ENCODE results near the gene DSP.

The DSP gene

DNA sequence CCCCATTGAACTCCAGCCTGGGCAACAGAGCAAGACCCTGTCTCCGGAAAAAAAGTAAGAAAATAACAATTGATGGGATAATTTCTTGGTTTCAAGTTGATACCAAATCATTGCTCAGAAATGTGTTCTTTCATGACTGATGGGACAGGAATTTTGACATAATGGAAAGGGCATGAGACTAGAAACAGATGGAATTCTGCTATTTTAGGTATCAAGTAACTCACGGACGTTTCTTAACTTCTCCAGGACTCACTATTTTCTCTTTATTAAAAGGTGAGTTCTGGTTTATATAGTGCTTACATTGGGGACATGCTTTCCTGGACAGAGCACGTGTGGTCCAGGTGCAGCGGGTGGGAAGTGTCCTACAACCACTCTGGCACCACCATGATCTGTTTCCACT, 6.0 kb upstream of the DSP start:
- no peak for DNase-seq (ENCODE audit: low spot score)

DNA sequence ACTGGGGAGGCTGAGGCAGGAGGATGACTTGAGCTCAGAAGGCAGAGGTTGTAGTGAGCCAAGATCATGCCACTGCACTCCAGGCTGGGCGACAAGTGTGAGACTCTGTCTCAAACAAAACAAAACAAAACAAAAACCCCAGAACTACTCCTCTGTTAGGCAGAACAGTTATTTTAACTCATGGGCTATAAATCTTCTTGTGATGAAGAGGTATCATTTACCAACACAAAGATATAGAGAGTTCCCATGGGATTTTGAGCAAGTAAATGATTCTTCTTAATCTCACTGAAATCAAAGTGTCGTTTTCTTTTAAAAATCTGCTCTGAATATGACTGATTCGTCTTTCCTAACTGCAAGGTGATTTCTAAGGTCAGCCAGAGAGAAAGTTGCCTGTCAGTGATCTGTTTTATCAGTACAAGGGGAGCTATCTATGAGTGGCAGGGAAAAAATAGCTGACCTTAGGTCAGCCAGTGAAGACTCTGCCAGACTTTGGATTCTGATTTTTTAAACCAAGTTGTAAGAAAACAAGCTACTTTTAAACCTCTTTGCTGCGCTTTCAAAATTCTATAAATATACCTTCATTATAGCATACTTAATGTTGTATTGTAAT, 3.8 kb upstream of the DSP start:
- no peak for DNase-seq (ENCODE audit: low spot score)

DNA sequence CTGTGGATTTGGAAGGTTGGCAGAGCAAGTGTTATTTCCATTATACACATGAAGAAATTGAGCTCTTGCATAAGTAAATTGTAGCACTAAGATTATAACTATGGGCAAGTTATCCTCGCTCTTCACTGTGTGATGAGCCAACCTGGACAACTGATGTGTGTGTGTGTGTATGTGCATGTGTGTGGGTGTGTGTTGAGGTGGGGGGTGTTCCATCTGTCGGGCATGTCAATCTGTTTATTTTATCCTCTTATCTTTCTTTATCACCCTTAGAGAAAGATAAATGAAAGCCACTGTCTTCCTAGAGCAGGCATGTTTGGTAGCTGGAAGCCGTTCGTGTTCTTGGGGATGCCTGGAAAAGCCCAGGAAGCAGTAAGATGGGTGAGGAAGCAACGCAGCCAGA, 3.0 kb upstream of the DSP start:
- DNase-seq (ENCODE audit: low spot score): no peak

DNA sequence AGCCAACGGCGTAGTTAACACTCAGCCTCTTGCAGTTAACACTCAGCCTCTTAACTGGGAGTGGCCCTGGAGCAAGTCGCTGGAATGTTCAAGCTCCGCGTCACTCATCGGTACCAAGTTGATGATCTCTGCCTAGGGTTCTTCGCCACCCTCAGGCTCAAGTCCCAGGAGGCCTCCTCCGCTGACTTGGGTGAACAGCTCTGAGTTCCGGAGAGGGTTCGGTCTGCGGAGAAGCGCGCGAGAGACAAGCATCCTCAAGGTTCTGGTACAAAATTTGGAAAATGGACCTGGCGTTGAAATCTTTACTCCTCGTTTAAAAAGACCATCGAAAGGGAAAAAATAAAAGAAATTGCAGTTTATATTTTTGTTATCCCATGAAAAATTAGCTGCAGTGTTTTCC, 876 bp upstream of the DSP start:
- no peak for DNase-seq (ENCODE audit: low spot score)

DNA sequence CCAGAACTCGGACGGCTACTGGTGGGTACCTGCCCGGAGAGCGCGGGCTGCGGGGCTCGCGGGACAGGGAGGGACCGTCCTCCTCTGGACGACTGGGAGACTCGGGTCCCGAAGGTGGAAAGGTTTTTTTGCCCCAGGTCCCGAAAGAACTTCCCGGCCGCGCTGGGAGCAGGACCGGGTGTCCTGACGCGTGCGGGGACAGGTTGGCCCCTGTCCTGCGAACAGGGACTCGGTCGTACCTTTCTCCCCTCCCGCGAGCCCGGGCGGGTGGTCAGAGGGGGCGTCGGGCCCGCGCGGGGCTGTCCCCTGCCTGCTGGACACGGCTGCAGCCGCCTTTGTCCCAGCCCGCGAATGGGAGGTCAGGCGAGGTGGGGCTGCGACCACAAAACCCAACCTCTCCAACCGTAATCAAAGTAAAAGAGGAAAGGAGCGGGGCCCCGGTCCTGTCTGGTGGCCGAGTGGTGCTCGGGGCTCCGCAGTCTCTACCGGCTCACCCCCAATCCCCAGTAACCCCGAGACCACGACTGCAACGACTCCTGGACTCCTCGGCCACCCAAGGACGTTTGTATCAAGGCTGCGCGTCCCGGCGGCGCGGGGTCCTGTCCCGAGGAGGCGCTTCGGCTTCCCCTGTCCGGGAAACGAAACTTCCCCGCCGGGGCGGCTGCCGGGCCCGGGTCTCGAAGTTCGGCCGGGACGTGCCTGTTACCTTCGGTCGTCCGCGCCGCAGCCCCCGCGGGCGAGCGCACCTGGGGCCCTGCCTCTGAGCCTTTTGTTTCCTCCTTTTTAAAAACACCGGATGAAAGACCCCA, 798 bp downstream of the DSP start:
- no peak for DNase-seq (ENCODE audit: low spot score)

DNA sequence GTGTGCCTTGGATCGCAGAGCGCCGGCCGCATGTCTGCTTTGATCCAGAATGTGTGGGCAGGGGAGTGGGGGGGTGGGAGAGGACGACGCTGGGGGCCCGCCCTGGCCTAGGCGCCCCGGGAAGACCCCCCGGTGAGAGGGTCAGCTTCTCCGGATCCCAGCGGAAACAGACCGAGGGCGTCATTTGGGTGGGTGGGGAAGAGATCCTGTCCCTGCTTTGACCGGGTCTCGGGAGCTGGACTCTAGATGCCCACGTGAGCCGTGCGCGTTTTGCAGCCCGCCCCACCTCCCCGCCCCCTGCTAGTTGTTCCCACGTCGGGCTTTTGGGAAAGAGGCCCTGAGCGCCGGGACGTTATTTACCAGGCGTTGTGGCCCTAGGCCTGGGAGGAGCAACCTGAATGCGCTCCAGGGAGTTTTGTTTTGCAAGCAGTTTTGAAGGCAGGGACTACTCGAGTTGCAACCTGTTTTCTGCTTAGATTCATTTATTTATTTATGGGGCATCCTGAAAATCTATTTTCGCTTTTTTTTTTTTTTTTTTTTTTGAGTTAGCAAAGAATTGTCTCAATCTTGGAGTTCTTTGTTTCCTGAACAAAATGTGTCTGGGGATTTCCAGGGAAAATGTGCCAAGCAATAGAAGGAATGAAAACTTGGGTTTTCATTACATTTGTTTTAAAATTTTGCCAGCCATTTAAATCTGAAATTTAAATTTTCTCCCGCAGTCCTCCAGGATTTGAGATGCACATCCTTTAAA, 1.6 kb downstream of the DSP start:
- DNase-seq (ENCODE audit: low spot score): no peak

DNA sequence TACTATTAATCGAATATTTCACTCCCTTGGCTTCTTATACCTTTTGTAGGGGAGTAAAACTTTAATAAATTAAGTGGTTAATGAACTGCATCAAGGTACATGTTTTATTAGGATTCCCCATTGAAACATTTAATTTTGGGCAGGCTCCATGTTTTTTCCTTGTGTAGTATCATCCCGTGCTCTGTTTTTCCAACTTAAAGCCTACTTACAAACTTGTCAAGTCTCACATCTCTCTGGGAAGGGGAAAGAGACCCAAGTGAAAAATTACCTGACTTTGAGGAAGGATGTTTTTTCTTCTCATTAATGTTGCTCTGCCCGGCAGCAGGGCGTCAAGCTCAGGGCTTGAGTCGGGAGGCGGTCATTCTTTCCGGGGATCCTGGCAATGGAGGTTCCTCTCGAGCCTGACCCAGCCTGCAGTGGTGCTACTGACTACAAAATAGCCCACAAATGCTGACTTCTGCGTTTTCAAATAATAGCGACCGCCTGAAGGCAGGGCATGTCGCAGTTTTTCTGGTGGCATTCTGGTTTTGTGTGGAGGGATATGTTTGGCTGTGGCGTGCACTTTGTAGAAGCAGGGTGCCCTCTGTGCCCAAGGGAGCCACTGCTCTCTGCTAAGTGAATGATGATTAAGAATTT, 2.4 kb downstream of the DSP start:
- DNase-seq (ENCODE audit: low spot score): no peak

DNA sequence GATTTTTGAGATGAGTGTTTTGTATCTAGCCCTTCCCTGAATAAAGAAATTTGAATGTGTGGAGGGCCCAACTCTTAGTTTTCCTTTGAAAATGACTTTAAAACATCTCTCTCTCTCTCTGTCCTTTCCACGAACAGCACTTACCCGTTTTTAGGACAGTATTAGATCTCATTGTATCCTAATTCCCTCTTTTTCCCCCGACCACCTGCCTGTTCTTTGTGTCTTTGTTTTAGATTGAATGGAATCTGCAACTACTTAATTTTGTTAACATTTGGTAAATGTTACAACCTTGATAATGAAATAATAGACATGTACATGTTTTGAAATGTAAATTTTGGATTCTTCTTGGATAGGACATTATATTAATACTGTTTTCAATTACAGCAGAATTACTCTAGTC, 3.1 kb downstream of the DSP start:
- no peak for DNase-seq (ENCODE audit: low spot score)

DNA sequence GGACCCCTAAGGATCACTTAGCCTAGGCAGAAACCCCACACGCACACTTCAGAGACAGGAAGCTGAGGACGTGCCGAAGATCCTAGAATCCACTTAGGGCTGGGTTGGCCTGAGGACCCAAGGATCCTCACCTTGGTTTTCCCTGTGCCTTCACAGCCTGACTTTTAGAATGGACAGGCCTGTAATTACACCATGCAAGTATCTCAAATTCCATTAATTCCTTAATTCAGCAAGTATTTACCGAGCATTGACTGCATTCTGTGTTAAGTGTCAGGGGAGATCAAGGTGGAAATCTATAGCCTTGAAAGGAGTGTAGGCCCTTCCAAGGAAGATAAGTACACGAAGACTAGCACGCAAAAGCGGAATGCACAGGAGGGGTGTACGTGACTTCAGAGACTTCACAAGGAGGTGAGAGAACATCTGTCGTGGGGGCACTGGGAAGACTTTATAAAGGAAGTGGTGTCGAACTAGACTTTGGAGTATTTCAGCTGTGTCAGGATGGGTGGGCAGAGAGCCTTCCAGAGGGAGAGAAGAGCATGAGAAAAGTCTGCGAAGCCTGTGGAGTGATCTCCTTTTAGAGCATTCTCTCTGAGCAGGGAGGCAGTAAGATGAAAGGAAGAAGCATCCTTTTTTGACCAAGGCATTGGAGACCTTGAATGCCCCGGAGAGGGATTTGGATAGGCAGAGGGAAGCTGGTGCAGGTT, 4.0 kb downstream of the DSP start:
- DNase-seq (ENCODE audit: low spot score): no peak

DNA sequence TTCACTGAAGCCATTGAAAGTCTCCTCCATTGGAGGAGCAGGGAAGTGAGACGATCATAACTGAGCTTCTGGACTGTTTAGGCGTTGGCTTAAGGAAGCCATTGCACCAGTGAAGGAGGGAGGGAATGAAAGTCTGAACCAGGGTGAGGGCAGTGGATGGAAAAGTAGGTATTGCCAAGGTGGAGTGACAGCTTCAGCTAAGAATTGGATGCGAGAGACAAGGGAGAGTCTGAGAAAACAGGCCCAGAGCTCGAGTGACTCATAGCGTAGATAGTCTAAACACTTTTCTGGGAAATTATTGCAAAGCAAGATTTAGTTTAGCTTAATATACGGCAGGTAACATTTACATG, 4.5 kb downstream of the DSP start:
- DNase-seq (ENCODE audit: low spot score): no peak

DNA sequence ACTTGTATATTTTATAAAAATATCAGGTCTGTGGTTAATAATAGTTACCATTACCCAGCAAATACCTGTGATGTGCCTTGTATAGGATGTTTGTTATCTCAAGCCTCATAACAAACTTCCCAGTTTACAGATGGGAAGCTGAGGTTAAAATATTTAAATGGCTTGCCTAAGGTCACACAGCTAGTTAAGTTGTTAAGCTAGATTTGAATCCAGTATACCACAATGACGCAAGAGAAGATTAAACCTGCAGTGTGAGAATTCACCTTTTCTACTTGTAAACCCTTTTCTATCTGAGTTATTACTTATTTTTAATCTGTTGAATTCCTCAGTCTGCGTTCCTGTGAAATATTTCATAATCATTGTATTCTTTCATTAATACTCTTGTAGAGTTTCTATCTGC, 4.9 kb downstream of the DSP start:
- DNase-seq (ENCODE audit: low spot score): no peak

DNA sequence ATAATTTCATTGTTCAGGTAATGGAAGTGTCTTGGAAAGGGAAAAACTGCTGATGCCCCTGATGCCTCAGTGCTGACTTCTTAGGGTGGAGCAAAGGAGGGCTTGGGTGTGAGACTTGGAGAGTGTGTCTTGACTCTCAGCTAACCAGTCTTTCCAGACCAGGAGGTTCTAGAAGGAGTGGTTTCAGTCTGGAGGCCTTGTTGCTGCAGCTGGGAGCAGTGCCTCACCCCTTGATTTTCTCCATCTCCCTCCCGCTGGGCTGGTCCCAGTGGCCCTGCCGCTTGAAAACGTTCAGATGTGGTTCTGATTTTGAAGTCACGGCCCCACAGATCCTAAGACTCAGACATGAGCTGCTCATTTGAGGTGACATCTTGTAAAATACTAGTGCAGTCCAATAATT, 5.4 kb downstream of the DSP start:
- DNase-seq (ENCODE audit: low spot score): no peak

DNA sequence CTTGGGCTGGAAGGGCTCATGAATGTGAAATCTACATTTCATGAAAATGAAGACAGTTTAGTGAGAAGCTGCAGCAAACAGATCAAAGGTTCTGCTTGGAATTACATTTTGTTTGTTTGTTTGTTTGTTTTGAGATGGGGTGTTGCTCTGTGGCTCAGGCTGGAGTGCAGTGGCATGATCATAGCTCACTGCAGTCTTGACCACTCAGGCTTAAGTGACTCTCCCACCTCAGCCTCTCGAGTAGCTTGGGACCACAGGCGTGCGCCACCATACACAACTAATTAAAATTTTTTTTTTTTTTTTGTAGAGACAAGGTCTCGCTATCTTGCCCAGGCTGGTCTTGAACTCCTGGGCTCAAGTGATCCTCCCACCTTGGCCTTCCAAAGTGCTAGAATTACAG, 5.8 kb downstream of the DSP start:
- no peak for DNase-seq (ENCODE audit: low spot score)

DNA sequence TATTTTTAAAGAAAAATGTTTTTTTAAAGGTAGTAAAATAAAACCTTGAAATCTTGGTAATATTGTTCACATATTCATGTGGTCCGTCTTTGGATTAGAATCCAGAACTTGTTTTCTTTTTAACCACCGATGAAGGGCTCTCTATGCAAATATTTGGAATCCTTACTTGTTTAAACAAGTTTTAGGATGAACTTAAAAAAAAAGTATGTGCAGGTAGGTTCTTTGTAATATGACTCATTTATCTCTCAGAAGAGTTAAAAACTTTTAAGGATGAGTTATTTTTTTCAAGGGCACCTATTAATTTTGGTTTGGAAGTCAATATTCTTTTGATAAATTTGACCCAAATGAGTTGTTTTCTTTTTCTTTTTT, 8.9 kb downstream of the DSP start:
- DNase-seq (ENCODE audit: low spot score): no peak

DNA sequence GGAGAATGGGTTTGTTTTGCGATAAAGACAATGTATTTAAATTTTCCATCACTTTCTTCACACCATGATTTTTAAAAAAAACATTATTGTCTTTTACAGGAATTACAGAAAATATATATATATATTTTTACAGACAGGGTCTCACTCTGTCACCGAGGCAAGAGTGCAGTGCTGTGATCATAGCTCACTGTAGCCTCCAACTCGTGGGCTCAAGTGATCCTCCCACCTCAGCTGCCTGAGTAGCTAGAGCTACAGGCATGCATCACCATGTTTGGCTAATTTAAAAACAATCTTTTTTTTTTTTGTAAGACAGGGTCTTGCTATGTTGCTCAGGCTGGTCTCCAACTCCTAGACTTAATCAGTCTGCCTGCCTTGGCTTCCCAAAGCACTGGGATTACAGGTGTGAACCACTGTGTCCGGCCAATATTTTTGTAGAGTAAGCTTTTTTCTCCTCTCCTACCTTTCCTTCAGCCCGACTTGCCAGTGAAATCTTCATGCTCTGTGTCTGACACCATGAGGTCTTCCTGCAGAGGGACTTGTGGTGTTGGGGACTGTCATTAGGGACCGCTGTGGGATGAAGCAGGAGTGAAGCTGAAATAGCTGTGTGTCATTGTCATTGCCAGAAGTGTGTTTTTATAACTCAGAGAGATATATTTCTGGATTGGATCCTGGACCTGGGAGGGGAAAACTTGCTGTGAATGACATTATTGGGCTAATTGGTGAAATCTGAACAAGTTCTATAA, 13.2 kb downstream of the DSP start:
- no peak for DNase-seq (ENCODE audit: low spot score)

DNA sequence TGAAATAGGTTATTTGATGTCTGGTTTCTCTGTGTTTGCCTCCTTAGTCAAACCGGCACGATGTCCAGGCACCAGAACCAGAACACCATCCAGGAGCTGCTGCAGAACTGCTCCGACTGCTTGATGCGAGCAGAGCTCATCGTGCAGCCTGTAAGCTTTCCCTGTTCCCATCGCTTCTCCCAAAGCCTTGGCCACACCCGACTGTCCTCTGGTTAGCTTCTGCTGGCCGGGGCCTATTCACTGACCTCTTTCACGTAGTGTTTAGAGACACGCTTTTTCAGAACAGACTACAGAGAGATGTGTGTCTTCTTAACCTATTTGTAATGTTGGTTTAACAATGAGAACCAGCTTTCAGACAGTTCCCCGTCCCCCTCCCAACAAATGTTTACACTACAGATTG, 14.2 kb downstream of the DSP start:
- no peak for DNase-seq (ENCODE audit: low spot score)

DNA sequence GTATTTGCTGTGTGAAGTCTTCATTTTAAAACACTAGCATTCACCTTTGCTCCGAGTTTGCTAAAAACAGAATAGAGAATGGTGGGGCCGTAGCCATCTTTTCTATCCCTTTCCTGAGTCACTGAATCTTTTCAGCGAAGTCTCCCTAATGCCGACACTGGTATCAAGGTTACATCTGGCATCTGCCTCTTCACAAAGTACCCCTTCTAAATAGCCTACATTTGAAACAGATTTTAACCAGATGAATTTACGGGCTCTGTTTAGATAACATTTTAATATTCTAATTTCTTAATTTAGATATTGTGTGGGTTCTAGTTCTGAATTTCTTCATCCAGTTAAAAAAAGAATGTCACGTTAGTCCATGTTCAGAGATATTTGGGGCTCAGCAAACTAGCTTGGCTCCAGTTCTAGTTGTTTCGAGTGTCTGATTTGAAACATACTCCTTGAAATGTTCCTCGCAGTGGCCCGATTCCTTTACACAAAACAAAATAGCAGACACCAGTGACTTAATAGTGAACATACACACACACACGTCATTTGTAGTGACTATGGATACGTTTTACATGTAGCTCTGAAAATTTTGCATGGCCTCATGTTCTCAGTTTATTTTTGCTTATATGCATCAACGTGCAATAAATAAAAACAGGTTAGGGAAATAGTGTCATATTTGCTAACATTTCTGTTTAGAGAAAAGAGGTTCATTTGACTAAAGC, 15.1 kb downstream of the DSP start:
- no peak for DNase-seq (ENCODE audit: low spot score)

DNA sequence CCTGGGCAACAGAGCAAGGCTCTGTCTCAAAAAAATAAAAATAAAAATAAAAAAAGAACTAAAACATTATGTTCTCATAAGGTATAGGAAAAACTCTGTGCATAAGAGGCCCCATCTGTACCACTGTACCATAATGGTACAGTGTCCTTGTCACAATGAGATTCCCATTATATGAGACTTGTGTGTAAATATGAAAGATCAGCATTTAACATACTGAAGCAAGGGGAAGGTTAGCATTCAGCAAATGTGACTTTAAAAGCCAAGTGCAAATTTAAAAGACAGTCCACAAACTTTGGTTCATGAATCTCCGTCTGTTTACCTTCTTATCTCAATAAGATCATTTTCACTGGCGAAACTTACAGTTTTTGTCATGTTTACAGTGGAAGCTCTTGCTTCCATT, 16.2 kb downstream of the DSP start:
- no peak for DNase-seq (ENCODE audit: low spot score)

DNA sequence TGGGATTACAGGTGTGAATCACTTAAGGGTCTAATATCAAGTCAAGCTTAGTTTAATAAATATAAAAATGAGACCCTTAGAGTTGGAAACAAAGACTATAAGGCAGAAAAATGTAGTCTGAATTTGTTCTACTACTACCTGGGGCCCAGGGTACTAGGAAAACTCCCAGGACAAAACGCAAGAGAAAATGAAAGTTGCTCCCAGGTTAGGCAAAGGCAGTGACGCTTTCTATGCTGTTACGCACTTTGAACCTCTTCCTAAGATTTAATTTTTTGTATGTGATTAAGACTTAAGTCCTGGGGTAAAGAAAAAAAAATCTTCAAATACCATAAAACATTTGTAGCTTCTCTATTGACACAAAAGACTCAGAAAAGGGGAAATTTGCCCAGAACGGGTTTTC, 17.3 kb downstream of the DSP start:
- DNase-seq (ENCODE audit: low spot score): no peak

DNA sequence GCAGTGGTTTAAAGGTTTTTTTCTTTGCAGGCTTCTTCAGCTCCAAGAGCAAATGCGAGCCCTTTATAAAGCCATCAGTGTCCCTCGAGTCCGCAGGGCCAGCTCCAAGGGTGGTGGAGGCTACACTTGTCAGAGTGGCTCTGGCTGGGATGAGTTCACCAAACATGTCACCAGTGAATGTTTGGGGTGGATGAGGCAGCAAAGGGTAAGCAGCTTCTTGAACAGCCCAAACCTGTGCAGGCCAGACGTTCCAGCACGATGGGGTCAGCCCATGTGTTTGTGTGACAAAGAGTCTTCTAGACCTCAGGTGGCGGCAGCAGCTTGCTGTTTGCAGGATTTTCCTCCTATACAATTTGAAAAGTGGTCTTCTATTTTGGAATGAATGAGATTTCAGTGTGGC, 17.7 kb downstream of the DSP start:
- DNase-seq (ENCODE audit: low spot score): no peak

Measured in COLO829 (cell line).